Smooth muscle cell (in vitro differentiated cells): ENCODE data around the gene GAB1. TPM values are rescaled to one million over a fixed set of nuclear protein-coding genes. Genes with fewer than 3 reads are reported as not detected.

ENCODE experiments used
- DNase-seq: peaks from one replicate; lab custom pipeline; 2025; ENCODE audit not compliant: unreplicated experiment; lab: John Stamatoyannopoulos, UW
- H2AFZ ChIP-seq: fragments of 200-600 bp; sonication (generic); 2 replicates; pipeline ENCODE4 v1.6.0; 2016; ENCODE audit warnings: antibody characterized with exemption, low read depth, mild to moderate bottlenecking
- H3F3A ChIP-seq: fragments of 200-600 bp; sonication (generic); 2 replicates; pipeline ENCODE4 v1.6.0; 2017; ENCODE audit warnings: antibody characterized with exemption, low read depth
- H3K27ac ChIP-seq: fragments of 200-600 bp; sonication (generic); 2 replicates; pipeline ENCODE4 v1.5.1; 2016; ENCODE audit warnings: low read depth, mild to moderate bottlenecking
- H3K27me3 ChIP-seq: fragments of 200-600 bp; sonication (generic); 2 replicates; pipeline ENCODE4 v1.6.1; 2016; ENCODE audit warnings: low read depth, mild to moderate bottlenecking
- H3K36me3 ChIP-seq: fragments of 200-600 bp; sonication (generic); 2 replicates; pipeline ENCODE4 v1.5.1; 2016; ENCODE audit warnings: low read depth
- H3K4me1 ChIP-seq: fragments of 200-600 bp; sonication (generic); 2 replicates; pipeline ENCODE4 v1.5.1; 2016; ENCODE audit warnings: low read depth
- H3K4me2 ChIP-seq: fragments of 200-600 bp; sonication (generic); 2 replicates; pipeline ENCODE4 v1.6.0; 2016; ENCODE audit warnings: mild to moderate bottlenecking
- H3K4me3 ChIP-seq: fragments of 200-600 bp; sonication (generic); 2 replicates; pipeline ENCODE4 v1.5.1; 2016; ENCODE audit warnings: mild to moderate bottlenecking
- H3K79me2 ChIP-seq: fragments of 200-600 bp; sonication (generic); 2 replicates; pipeline ENCODE4 v1.6.0; 2016; ENCODE audit warnings: low read depth, mild to moderate bottlenecking
- H3K9ac ChIP-seq: fragments of 200-600 bp; sonication (generic); 2 replicates; pipeline ENCODE4 v1.6.0; 2016; ENCODE audit warnings: low read depth
- H3K9me3 ChIP-seq: fragments of 200-600 bp; sonication (generic); replicated peaks from 2 replicates; pipeline ENCODE4 v1.5.1; 2016; ENCODE audit warnings: low read depth
- H4K20me1 ChIP-seq: fragments of 200-600 bp; sonication (generic); 2 replicates; pipeline ENCODE4 v1.6.0; 2016; ENCODE audit warnings: low read depth
- WGBS: methylation state at CpG from one replicate; pipeline ENCODE4 v1.1.7; 2016; ENCODE audit warnings: low lambda C conversion rate; 5-methylcytosine and 5-hydroxymethylcytosine counted together
- polyA plus RNA-seq: library from polyadenylated mRNA; unstranded; fragments of >200 nt; fragmentation: Nextera tagmentation; extraction: Ambion mirVana; gene quantifications from 2 replicates; pipeline ENCODE4 v1.2.1, GENCODE V29; 2016
- total RNA-seq: library from RNA; depleted of rRNA; stranded (reverse); fragments of >200 nt; gene quantifications from 2 replicates; pipeline ENCODE4 v1.2.3, GENCODE V29; 2014
- TF ChIP-seq, protein P1 (sequence below): fragments of 200-600 bp; sonication (generic); IDR thresholded peaks from 2 replicates; pipeline ENCODE4 v1.5.1; 2017; ENCODE audit warnings: borderline replicate concordance, mild to moderate bottlenecking, antibody characterized with exemption; ENCODE audit not compliant: insufficient read depth, poor library complexity, severe bottlenecking

GAB1 gene
- total and polyA plus RNA-seq, 2 experiments from 2014 or later: 0.50 to 22.5 TPM

DNA sequence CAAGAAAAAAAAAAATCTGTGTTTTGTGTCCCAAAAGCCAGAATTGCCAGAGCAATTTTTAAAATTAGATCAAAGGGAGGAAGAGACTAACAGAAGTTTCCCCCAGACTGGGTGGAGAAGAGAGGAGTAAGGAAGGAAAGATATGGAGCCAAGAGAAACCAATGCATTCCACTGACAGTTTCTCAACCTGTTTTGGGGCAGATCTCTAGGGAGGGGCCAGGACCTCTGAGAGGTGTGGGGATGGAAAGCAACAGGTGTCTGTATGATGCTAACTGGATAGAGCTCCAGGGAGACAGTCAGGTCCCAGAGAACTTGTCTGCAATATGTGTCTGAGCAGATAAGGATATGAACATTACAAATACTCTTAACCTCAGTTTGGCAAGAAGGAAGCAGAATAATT lies 22.7 kb upstream of the GAB1 start:
- no peaks in the 10 kb centered on the region for H3K4me1 ChIP-seq
- no peaks in the 10 kb centered on the region for H4K20me1 ChIP-seq
- no peak overlapping the region for H3K9ac ChIP-seq
- DNase-seq: no peak
- no peak overlapping the region for H2AFZ ChIP-seq
- H3K4me3 ChIP-seq: no peak overlapping the region
- TF ChIP-seq, protein P1, sequence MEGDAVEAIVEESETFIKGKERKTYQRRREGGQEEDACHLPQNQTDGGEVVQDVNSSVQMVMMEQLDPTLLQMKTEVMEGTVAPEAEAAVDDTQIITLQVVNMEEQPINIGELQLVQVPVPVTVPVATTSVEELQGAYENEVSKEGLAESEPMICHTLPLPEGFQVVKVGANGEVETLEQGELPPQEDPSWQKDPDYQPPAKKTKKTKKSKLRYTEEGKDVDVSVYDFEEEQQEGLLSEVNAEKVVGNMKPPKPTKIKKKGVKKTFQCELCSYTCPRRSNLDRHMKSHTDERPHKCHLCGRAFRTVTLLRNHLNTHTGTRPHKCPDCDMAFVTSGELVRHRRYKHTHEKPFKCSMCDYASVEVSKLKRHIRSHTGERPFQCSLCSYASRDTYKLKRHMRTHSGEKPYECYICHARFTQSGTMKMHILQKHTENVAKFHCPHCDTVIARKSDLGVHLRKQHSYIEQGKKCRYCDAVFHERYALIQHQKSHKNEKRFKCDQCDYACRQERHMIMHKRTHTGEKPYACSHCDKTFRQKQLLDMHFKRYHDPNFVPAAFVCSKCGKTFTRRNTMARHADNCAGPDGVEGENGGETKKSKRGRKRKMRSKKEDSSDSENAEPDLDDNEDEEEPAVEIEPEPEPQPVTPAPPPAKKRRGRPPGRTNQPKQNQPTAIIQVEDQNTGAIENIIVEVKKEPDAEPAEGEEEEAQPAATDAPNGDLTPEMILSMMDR: no peak
- no peaks in the 10 kb centered on the region for H3K9me3 ChIP-seq
- H3K27me3 ChIP-seq: no peaks in the 10 kb centered on the region
- H3F3A ChIP-seq: no peaks in the 10 kb centered on the region
- no peak overlapping the region for H3K4me2 ChIP-seq
- no peak overlapping the region for H3K27ac ChIP-seq
- H3K36me3 ChIP-seq: no peaks in the 10 kb centered on the region
- no peaks in the 10 kb centered on the region for H3K79me2 ChIP-seq

DNA sequence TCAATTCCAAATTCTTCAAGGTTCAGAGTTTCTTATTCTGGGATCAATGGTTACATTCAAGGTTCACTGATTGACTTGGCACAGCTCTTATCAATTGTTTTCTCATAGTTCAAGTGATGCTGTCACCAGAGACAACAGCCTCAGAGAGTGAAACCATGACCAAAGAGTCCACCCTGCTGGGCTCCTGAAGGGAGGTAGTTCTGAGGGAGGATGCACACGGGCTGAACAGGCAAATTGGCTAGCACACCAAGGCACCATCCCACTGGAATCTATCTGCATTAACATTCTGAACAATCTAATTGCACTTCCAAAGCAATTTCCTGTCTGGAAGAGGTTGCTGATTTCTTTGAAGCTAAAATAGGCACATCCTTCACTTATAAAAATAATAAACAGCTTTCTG lies 16.6 kb upstream of the GAB1 start:
- no peak for DNase-seq
- H3F3A ChIP-seq: no peaks in the 10 kb centered on the region
- TF ChIP-seq, protein P1: no peak
- 46% methylated on average over 1 of the region's 1 CpG for WGBS
- no peak overlapping the region for H3K27ac ChIP-seq
- H3K79me2 ChIP-seq: no peaks in the 10 kb centered on the region
- no peak overlapping the region for H3K4me2 ChIP-seq
- H3K27me3 ChIP-seq: no peaks in the 10 kb centered on the region
- H3K9ac ChIP-seq: no peak overlapping the region
- no peak overlapping the region for H2AFZ ChIP-seq
- no peaks in the 10 kb centered on the region for H3K9me3 ChIP-seq
- no peaks in the 10 kb centered on the region for H3K4me1 ChIP-seq
- H3K36me3 ChIP-seq: no peaks in the 10 kb centered on the region
- no peaks in the 10 kb centered on the region for H4K20me1 ChIP-seq
- H3K4me3 ChIP-seq: no peak overlapping the region

DNA sequence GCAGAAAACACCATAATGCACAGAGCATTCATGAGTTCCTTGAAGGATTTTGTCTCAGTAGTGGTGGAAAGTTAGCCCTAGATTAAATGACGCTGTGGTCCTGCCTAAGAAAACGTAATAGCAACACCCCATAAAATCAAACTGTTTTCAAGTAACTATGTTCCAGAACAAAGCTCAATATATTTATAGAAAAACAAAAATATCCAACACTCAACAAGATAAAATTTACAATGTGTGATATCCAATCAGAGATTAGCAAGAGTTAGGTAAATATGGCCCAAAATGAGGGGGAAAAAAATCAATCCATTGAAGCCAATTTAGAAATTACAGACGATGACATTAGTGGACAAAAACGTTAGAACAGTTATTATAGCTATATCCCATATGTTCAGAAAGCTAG lies 9.9 kb upstream of the GAB1 start:
- Histone ChIP-seq H3K4me1 (no peaks in the 10 kb centered on the region), H3K79me2 (no peaks in the 10 kb centered on the region), H3F3A (no peaks in the 10 kb centered on the region), H3K4me3 (no peak overlapping the region), H3K27ac (no peak overlapping the region), H2AFZ (no peak overlapping the region), H4K20me1 (no peaks in the 10 kb centered on the region), H3K9me3 (no peaks in the 10 kb centered on the region), H3K27me3 (no peaks in the 10 kb centered on the region), H3K4me2 (no peak overlapping the region), H3K9ac (no peak overlapping the region), H3K36me3 (no peaks in the 10 kb centered on the region)
- WGBS: 85% methylated on average over 4 of the region's 4 CpGs
- DNase-seq: no peak
- TF ChIP-seq, protein P1: no peak

DNA sequence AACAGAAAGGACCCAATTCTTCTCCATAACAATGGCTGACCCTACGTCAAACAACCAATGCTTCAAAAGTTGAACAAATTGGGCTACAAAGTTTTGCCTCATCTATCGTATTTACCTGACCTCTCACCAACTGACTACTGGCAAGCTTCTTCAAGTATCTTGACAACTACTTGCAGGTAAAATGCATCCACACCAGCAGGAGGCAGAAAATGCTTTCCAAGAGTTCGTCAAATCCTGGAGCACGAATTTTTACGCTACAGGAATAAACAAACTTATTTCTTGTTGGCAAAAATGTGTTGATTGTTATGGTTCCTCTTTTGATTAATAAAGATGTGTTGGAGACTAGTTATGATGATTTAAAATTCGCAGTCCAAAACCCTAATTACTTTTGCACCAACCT lies 6.7 kb upstream of the GAB1 start:
- DNase-seq: no peak
- Histone ChIP-seq H3K79me2 (no peaks in the 10 kb centered on the region), H2AFZ (no peak overlapping the region), H3K9ac (no peak overlapping the region), H3K36me3 (no peaks in the 10 kb centered on the region), H3K9me3 (no peaks in the 10 kb centered on the region), H3K4me1 (no peaks in the 10 kb centered on the region), H3F3A (no peaks in the 10 kb centered on the region), H4K20me1 (no peaks in the 10 kb centered on the region), H3K27me3 (no peaks in the 10 kb centered on the region), H3K4me3 (no peak overlapping the region), H3K27ac (no peak overlapping the region), H3K4me2 (no peak overlapping the region)
- 89% methylated on average over 6 of the region's 6 CpGs for WGBS
- TF ChIP-seq, protein P1: no peak
